LNCaP clone FGC (cell line): ENCODE data around the gene CAPNS2.

ENCODE experiments used
- DNase-seq: peaks from one replicate; pipeline ENCODE4 v3.0.0-alpha.2; 2011; ENCODE audit warnings: low read depth
- H3K4me3 ChIP-seq: 2 replicates; pipeline ENCODE4 v1.5.1; 2011; ENCODE audit warnings: mild to moderate bottlenecking, low read depth, low read length, control low read depth
- CTCF ChIP-seq: IDR thresholded peaks from 2 replicates; pipeline ENCODE4 v1.5.1; 2012; ENCODE audit warnings: mild to moderate bottlenecking; ENCODE audit not compliant: control insufficient read depth, insufficient read depth; ENCODE audit errors: extremely low read depth

Gene CAPNS2

GRCh38 chr16:55574811-55575210 is 8.3 kb downstream of the CAPNS2 start:
- DNase-seq: no peak
- no peak overlapping the region for H3K4me3 ChIP-seq
- TF ChIP-seq CTCF: no peak

- H3K4me3 ChIP-seq: no peak overlapping the region
- no peak for TF ChIP-seq CTCF
- DNase-seq: no peak
These were observed 9.0 kb downstream of the CAPNS2 start for GRCh38 chr16:55575496-55575895.

- no peak for TF ChIP-seq CTCF
- H3K4me3 ChIP-seq: no peak overlapping the region
- DNase-seq: no peak
These were observed 9.9 kb downstream of the CAPNS2 start for GRCh38 chr16:55576384-55576783.

GRCh38 chr16:55577887-55578286 is 11.4 kb downstream of the CAPNS2 start:
- no peak for TF ChIP-seq CTCF
- no peak overlapping the region for H3K4me3 ChIP-seq
- no peak for DNase-seq

- DNase-seq: no peak
- TF ChIP-seq CTCF: no peak
- no peak overlapping the region for H3K4me3 ChIP-seq
These were observed 19.1 kb downstream of the CAPNS2 start for GRCh38 chr16:55585631-55586030.

GRCh38 chr16:55588799-55589198 is 22.3 kb downstream of the CAPNS2 start:
- no peak overlapping the region for H3K4me3 ChIP-seq
- no peak for TF ChIP-seq CTCF
- DNase-seq: no peak

- DNase-seq: no peak
- no peak overlapping the region for H3K4me3 ChIP-seq
- TF ChIP-seq CTCF: no peak
These were observed 25.8 kb downstream of the CAPNS2 start for GRCh38 chr16:55592306-55592705.
